Caki2 (cell line): ENCODE measurements around the gene SPDEF. TPM values are rescaled to one million over a fixed set of nuclear protein-coding genes. Genes with fewer than 3 reads are reported as not detected.

Experiments used
- DNase-seq: peaks from one replicate; pipeline ENCODE4 v3.0.0-alpha.2; 2015; ENCODE audit warnings: low read depth
- in situ Hi-C: cut with HindIII; loops from 2 replicates; pipeline ENCODE4 v1.10.0; 2016; ENCODE audit warnings: low sequenced_read_pairs, low pct_unique_long_range_greater_than_20kb, mixed read lengths
- total RNA-seq: library from RNA; depleted of rRNA; stranded (reverse); fragments of >200 nt; shearing (Covaris generic); gene quantifications from 2 replicates; pipeline ENCODE4 v1.2.3, GENCODE V29; 2014; ENCODE audit warnings: low replicate concordance

SPDEF gene
- total RNA-seq, 1 experiment from 2014 or later = 0.24 TPM

DNA sequence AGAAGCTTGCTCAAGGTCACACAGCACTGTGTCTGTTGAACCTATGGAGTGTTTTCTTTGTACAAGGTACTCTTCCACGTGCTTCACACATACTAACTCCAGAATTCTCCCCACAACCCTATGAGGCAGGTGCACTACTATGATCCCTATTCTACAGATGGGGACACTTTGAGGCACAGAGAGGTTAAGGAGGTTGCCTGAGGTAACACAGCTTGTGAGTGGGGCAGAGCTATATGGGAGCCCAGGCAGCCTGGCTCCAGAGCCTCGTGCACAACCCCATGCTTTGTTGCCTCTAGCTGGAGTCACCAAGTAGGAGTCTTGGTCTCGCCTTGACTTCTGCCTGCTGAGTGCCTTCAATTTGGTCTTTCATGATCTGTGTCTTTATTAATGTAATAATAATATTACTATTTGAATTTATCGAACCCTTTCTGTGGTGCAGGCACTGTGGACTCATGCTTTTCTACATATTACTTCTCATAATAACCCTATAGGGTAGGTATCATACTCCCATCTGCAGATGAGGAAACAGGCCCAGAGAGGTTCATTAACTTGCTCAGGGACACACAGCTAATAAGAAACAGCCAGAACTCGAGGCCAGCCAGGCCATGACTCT lies 13.3 kb upstream of the SPDEF start:
- in situ Hi-C loops = no loop called here
- no peak for DNase-seq

DNA sequence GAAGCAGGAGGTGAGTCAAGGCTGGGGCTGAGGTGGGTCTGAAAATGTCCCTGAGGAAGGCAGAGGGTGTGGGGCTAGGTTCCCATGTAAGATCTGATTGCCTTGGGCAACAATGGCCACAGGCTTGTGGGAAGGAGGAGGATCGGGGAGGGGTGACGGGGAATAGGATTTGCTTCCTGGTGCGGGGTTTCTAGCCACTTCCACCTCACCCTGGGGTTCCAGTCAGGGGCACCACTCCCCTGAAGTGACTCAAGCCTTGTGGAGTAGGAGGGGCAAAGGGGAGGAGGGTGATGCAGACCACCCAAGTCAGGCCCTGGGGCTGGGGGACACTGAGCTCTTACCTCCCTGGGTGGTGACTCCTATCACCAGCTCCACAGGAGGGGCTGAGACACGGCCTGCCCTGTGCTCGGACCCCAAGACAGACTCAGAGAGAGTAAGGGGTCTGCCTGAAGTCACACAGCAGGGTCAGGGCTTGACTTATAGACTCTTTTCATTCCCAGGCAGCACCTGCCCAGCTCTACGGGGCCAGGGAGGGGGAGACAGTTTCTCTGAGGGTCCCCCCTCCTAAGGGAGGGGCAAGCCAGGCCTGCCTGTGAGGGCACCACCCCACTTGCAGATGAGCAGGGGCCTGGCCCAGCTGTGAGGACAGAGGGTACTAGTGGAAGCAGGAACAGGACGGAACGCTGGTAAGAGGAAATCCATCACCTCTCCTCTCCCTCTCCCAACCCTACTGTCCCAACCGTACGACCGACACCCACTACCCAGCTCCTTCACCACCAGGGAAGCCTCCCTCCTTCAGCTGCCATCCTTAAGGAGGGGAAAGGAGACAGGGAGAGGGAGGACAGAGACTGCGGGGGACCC lies 12.4 kb upstream of the SPDEF start:
- in situ Hi-C loops = no loop called here
- no peak for DNase-seq

DNA sequence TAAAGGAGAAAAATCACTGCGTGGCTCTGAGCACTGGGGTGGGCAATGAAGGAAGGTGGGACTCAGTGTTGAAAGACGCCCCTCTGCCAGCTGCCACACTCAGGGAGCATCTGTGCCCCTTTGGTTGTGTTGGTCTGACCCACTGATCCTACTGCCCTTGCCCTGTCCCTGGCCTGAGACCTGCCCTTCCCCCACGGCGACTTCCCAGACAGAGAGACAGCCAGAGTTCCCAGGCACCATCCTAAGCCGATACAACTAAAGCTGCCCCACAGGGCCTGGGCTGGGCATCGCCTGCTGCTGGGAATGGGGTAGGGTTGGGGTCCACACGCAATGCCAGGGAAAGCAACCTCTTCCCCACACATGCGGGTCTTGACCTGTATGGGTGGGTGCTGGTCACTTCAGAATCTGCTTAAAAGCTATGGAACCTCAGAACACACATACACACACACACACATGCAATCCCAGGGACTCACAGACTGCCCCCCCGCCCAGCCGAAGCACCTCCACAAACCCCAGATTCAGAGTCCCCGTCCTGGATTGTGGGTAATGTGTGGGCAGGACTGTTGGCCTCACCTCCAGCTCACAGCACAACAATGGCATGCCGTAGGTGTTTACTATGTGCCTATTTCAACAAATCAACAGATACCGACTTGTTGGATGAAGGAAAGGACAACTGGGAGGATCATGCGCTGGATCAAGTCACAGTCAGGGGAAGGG lies 10.9 kb upstream of the SPDEF start:
- DNase-seq = no peak
- in situ Hi-C loops = no loop called here

DNA sequence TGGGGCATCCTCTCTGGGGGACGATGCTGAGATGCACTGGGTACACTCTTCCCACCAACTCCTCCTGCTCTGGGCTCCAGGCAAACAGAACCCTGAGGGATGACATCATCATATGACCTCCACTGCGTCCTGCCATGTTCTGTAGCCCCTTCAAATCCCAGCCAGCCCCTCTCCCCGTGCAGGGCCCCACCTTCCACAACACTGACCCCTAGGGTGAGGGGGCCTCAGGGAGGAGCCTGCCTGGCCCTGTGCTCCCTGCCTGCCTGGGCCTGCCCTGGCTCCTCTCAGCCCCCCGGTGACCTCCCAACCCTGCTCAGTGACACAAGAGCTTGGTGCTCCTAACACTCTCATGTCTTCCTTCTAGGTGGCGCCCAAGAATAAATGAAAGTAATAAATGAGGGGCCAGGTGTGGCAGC lies 9.6 kb upstream of the SPDEF start:
- in situ Hi-C loops = no loop called here

DNA sequence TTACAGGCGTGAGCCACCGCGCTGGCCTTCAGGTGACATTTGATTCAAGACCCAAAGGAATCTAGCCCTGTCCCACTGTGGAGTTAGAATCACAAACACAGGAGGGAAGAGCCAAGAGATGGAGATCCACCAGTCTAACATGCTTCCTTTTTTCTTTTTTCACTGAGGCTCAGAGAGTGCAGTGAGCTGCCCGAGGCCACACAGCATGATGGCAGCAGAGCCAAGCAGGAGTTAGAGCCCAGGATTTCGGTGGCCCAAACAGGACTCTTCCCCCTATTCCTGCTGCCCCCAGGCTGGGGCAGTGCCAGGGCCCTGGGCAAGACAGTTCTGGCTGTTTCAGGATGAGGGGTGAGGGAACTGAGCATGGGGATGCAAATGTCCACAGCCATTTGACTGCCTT lies 8.1 kb upstream of the SPDEF start:
- in situ Hi-C loops = no loop called here
- no peak for DNase-seq

More for the DNA sequence above, 9.6 kb upstream of the SPDEF start:
- DNase-seq = no peak

DNA sequence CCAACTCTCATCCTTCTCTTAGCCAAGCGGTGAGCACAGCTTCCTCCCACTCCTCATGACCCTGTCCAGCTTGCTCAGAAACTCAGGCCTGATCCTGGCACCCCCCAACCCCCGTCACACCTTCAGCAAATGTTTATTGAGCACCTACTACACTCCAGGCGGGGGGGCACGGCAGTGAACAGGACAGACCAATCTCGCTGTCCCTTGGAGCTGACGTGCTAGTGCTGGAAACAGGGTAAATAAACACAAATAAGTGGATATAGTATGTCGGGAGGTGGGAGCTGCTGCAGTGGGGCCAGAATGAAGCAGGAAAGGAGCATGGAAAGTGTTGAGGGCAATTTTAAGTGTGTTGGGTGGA lies 7.4 kb upstream of the SPDEF start:
- in situ Hi-C loops = no loop called here
- no peak for DNase-seq

DNA sequence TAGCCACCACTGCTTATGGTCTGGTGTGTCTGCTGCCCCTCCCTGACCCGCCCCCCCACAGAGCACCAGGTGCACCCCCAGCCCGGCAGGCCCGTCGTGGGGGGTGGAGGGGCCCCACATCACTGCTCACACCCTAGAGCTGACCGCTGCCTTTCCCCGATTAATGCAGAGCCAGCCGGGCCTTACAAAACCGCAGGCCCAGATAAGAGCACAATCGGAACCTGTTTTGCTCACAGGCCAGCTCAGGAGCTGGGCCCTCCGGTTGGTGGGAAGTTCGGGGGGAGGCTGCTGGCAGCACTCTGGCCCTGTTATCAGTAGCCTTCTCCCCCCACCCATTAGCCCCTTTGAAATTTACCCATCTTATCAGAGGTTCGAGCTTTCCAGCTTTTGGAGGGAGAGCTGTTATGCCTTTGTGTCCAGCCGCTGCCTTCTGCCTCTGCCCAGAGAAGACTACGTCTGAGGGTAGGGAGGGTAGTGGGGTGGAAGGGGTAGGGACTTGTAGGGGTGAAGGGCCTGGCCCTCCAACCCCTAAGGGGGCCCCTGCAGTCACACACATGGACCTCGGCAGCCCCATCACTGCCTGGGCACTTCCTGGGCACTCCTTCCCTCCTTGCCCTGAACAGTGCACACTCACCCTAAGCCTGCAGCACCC lies 6.9 kb upstream of the SPDEF start:
- in situ Hi-C loops = no loop called here
- DNase-seq = no peak

DNA sequence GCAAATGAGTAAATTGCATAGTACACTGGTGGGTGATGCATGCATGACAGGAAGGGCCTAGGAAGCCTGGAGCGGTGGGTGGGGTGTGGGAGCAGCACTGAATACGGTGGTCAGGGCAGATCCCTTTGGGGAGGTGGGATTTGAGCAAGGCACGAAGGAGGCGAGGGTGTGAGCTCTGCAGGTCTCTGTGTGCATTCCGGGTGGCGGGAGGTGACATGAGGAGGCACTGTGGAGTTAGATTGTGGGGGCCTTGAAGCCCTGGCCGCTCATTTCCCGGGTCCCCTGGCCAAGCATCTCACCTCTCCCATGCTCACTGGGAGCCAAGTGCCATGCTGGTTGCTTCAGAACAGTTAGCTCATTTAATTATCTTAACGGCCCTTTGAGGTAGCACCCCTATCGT lies 6.2 kb upstream of the SPDEF start:
- no peak for DNase-seq
- in situ Hi-C loops = no loop called here

DNA sequence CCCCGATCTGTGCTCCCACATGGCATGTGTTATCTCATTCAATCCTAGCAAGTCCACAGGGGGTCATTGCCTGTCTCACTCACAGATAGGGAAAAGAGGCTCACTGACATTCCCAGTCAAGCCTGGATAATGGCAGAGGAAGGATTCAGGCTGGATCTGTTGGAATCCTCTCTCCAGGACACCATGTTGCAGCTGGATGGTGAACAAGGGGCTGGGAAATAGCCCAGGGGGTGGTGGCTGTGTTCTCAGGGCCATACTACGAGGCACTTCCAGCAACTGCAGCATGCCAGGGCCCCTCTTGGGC lies 5.0 kb upstream of the SPDEF start:
- in situ Hi-C loops = no loop called here
- DNase-seq = no peak

DNA sequence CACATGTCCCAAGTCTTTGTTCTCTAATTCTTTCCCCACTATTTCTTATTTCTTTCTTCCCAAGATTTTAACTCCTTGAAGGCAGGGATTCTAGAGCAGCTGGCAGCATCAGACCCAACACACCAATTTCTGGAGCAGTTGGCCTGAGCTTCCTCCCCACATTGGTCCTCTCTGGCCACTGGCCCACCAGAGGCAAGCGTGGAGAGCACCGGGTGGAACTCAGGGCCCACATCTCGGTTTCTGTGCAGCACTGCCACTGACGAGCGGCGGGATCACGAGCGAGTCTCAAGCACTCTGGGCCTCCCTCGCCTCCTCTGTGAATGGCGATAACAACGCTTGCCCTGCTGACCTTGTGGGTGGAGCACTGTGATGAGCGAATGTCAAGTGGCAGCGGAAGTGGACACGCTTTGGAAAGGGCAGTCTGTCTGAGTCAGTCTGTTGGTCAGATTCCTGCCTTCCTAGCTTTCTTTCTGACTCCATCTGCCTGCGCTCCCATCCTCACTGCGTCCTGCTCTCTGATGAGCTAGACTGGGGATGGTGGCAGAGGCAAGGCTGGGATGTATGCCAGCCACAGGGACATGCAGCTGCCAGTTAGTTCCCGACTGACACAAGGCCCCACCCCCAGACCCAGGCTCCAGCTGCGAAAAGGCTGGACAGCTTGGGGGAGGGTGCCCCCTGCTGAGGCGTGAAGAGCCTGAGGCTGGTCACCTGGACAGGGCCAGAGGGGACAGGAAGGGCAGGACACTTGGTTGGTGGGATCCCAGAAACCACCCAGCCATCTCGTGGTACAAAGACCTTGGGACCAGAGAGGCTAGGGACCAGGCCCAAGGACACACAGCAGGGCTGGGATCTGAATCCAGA lies 4.5 kb upstream of the SPDEF start:
- no peak for DNase-seq

DNA sequence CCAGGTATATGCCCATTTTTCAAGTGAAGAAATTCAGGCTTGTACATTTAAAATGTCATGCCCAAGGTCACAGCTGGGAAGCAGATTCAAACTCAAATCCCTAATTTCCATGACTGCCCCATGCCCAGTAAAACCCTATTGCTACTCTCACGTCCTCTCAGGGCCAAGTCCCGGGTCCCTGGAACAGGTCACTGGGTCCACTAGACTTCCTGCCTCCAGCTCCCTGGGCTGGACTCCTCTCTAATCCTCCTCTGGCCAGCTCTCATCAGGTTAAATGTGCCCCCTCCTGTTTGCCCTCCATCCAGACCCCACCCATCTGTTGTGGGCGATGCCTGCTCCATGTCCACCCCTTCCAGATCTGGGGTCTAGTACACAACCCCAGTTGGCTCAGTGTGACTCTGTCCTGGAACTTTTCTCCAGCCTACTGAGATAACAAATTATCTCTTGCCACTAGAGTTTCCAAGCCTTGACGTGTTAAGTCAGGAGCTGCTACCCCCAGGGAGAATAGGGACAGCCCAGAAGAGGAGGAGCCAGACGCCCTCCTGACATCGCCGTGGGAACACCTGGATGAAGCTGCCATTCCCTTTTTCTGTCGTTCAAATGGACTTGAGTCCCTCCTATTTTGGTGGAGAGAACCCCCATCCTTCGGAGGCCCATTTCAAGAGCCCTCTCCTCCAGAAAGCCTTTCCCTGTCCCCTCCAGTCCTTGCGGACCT lies 3.7 kb upstream of the SPDEF start:
- DNase-seq = no peak
- in situ Hi-C loops = no loop called here

More for the DNA sequence above, 4.5 kb upstream of the SPDEF start:
- in situ Hi-C loops = no loop called here

DNA sequence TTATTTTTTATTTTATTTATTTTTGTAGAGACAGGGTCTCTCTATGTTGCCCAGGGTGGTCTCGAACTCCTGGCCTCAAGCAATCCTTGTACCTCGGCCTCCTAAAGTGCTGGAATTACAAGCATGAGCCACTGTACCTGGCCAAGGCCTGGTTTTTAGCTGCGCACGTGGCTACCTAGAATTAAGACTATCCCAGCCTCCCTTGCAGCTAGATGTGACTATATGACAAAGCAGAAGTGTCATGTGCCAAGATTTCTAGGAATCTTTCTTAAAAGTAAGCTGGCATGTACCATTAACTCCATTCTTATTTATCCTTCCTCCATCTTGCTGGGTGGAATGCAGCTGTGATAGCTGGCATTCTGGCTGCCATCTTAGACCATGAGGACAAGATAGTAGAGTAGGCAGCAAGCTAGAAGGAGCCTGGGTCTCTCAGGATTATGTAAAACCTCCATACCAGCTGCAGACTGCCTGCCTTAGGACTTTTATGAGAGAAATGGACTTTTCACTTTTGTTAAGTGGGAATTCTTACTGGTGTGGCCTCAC lies 2.1 kb upstream of the SPDEF start:
- DNase-seq = no peak
- in situ Hi-C loops = no loop called here

DNA sequence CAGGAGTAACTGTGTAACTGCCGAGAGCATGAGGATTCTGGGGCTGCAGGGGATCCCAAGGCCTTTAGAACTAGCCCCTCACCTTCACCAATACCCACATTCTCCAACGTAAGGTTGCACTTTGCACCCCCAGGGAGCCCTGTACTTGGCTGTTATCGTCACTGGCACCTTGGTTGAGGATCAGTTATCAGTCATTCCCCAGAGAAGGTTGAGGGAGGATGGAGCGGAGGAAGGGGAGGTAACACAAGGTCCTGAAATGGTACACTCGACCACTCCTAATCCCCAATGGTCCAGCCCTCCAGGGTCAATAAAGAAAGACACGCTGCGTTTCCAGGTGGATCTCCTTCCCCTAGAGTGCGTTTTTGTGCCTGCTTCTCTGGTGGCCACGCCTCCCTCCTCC lies 1.1 kb upstream of the SPDEF start:
- no peak for DNase-seq
- in situ Hi-C loops = no loop called here

DNA sequence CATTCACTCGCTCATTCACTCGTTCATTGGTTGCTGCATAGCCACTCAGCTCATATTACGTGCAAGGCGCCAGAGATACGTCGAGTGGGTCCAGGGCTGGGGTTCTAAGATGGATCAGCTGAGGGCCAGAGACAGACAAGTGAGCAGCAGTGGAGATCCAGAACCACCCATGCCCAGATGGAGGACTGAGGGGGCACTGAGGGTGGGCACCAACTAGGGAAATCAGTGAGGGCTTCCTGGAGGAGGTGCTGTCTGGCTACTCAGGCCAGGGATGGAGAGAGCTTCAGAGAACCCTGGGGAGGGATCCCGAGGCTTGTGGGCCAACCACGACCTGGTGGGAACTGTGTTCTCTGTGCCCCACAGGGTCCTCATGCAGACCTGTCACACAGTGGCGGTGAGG lies 364 bp upstream of the SPDEF start:
- in situ Hi-C loops = no loop called here
- no peak for DNase-seq

DNA sequence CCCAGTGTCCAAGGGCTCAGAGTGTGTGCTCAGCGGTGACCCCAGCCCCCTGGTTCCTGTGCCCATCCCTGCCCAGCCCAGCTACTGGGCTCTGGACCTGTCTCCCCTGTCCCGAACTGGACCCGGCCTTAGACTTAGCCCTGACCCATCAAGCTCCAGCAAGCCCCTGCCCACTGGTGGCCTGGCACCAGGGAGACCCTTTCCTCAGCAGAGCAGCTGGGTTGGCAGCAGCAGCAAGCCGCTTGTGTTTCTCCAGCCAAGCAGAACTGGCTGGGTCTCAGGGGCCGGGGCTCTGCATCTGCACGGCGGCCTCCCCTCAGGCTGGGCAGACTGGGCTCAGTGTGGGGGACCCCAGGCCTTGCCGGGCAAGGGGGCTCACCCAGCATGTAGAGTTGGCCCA lies 801 bp downstream of the SPDEF start:
- no peak for DNase-seq
- in situ Hi-C loops = no loop called here

DNA sequence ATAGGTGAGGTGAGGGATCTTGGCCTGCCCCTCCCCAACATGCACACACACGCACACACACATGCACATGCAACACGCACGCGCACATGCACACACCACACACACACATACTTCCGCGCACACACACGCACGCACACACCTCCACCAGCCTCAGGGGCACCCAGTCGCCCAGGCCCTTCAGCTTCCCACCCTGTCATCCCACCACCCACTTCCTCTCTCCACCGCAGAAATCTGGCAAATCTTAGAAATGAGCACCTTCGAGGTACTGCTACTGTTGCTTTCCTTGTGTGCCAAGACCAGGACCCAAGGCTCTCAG lies 1.2 kb downstream of the SPDEF start:
- DNase-seq = no peak
- in situ Hi-C loops = no loop called here

DNA sequence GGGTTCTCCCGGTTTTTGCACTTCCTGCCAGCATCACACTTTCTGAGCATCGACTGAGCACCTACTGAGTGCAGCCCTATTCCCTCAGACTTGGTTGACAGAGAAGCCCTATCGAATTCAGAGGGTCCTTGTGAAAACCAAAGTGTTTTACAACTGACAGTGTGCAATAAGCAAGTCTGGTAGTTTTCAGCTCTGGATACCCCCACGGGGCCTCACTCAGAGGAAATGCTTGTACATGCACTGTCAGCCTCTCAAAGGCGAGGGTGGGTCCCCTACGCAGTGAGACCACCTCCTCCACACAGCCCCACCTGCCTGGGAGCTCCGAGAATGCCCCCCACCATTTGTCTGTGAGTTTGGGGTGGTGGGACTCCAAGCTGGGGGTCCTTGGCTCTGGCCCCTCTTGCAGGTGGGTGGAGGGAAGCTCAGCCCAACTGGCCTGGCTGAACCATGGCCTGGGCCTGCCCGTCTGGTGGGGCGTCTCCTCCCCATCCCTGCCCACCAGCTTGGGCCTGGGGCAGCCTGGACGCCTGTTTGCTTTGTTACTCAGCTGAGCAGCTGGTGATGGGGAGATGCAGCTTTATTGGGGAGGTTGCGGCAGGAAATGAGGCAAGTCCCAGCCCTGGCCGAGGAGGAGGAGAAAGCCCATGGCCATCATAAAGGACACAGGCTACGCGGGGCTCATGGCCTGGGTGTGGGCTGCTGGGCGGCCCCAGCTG lies 1.7 kb downstream of the SPDEF start:
- in situ Hi-C loops = no loop called here
- no peak for DNase-seq
